ENCODE data around the gene HES7.
"Not testable (repeated sequence)": the region's sequence is repeated elsewhere in the genome, so short reads cannot be mapped to it uniquely, and the experiment has no call there.

HES7 gene

GRCh38 chr17:8123695-8124349, at the start of gene HES7:
Gene HES7, minus strand, starts transcription at chr17:8124106. Its CDS starts 22 bp downstream, at chr17:8124084.
- peaks cover 46 to 61% of the 10 kb centered on the region in 2 donors for H3K27me3 Mint-ChIP-seq
- DNase-seq (no peak), ATAC-seq (replicated peaks) (no peak)
- H3K9me3 Mint-ChIP-seq, result no peaks in the 10 kb centered on the region
- H3K27ac Mint-ChIP-seq, result peak within 1 kb of the TSS; percentile 100
- H3K36me3 Mint-ChIP-seq, result peaks cover 11 to 26% of the 10 kb centered on the region in 2 donors
- H3K4me3 Mint-ChIP-seq, result peak within 1 kb of the TSS; percentile 87 to 89
- peaks cover 60 to 76% of the 10 kb centered on the region in 2 donors for H3K4me1 Mint-ChIP-seq

DNA sequence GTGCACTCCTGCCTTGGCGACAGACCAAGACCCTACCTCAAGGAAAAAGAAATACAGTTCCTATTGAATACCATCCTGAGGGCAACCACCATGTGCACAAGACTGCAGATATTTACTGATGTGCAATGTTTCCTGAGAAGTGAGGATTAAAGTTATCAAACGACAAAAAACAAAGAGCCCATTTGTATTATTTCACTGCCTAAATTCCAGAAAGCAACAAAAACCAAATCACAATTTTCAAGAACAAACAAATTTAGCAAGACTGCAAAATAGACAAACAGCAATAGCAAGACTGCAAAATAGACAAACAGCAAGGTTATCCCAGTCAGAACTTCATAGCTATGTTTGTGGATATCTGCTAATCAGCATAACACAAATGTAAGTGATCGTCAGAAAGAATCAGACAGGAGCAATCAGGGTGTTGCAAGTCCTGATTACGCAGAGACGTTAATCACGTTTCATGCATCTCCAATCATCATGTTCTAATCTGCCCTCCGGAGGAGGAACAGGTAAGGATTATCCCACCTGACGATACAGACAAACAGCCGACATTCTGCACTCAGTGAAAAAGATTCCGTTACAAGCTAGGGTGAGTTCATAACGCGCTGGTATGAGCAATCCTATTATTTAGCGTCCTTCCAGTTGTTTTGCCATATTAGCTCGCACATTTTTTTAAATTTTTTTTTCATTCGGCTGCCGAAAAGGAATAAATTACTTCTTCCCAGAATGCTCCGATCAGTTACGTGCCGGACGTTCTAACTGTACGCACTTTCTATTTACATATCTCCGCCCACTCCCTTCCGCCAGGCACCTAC, 49.4 kb upstream of the HES7 start:
- Mint-ChIP-seq H3K9me3 (no peaks in the 10 kb centered on the region), H3K36me3 (peaks cover 0 to 3% of the 10 kb centered on the region in 2 donors), H3K4me3 (peak overlapping the region; percentile 82 to 93), H3K4me1 (peaks cover 29 to 45% of the 10 kb centered on the region in 2 donors), H3K27me3 (no peaks in the 10 kb centered on the region), H3K27ac (peak overlapping the region; percentile 100)
- ATAC-seq (replicated peaks) (peak; percentile 84 to 85), DNase-seq (peak; percentile 79)

GRCh38 chr17:8170186-8170585, 46.3 kb upstream of the HES7 start:
- DNase-seq; H3K36me3 Mint-ChIP-seq; ATAC-seq (replicated peaks); H3K27me3 Mint-ChIP-seq; H3K9me3 Mint-ChIP-seq; H3K4me3 Mint-ChIP-seq; H3K27ac Mint-ChIP-seq: not testable (repeated sequence)
- peaks cover 14 to 24% of the 10 kb centered on the region in 2 donors for H3K4me1 Mint-ChIP-seq

- no peak for DNase-seq
- no peaks in the 10 kb centered on the region for H3K27me3 Mint-ChIP-seq
- H3K4me1 Mint-ChIP-seq, result peaks cover 16 to 27% of the 10 kb centered on the region in 2 donors
- H3K4me3 Mint-ChIP-seq, result no peak overlapping the region
- H3K9me3 Mint-ChIP-seq, result no peaks in the 10 kb centered on the region
- H3K27ac Mint-ChIP-seq, result no peak overlapping the region
- no peak for ATAC-seq (replicated peaks)
- peaks cover 4% of the 10 kb centered on the region in 2 donors for H3K36me3 Mint-ChIP-seq
Observed at GRCh38 chr17:8167526-8167925, 43.6 kb upstream of the HES7 start.

DNA sequence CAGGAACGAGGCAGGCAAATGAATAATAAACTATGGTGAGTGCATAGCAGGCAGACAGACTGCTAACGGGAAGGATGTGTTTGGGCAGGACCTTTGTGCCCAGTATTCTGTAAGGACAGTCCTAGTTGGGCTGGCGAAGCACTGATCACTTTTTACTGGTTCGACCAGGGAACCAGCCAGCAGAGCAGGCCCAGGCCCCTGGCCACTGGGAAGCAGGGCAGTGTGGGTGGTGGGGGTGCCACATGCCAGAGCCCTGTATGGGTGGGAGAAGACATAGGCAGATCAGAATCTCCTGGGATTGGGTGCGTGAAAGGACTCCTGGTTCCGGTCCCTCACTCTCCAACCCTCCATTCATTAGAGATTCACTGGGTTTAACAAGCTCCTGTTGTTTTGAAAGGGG, 42.8 kb upstream of the HES7 start:
- peaks cover 19 to 32% of the 10 kb centered on the region in 2 donors for H3K4me1 Mint-ChIP-seq
- peaks cover 4% of the 10 kb centered on the region in 2 donors for H3K36me3 Mint-ChIP-seq
- no peak overlapping the region for H3K4me3 Mint-ChIP-seq
- ATAC-seq (replicated peaks) (no peak), DNase-seq (no peak)
- no peaks in the 10 kb centered on the region for H3K27me3 Mint-ChIP-seq
- no peak overlapping the region for H3K27ac Mint-ChIP-seq
- H3K9me3 Mint-ChIP-seq, result no peaks in the 10 kb centered on the region

DNA sequence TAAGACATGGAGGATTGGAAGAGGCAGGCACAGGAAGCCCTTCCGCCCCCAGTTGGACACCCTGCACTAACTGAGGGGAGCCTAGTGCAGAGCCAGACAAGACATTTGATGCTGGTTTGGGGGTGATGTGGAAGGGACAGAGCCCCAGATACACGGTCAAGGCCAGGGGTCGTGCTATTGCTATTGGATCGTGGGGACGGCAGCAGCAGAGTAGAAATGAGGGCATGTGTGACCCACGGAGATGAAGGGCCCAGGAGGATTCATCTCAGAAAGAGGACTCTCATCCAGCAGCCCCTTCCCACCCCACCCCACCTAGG, 40.9 kb upstream of the HES7 start:
- DNase-seq, result no peak

GRCh38 chr17:8163978-8164814, 40.3 kb upstream of the HES7 start:
- peak overlapping the region; percentile 94 to 95 for H3K4me3 Mint-ChIP-seq
- H3K36me3 Mint-ChIP-seq, result peaks cover 11 to 24% of the 10 kb centered on the region in 2 donors
- no peak for DNase-seq
- peaks cover 41 to 52% of the 10 kb centered on the region in 2 donors for H3K4me1 Mint-ChIP-seq
- no peaks in the 10 kb centered on the region for H3K27me3 Mint-ChIP-seq
- peak overlapping the region; percentile 73 for H3K27ac Mint-ChIP-seq
- H3K9me3 Mint-ChIP-seq, result no peaks in the 10 kb centered on the region
- ATAC-seq (replicated peaks), result peak; percentile 21 to 22

More for the DNA sequence above, 40.9 kb upstream of the HES7 start:
- Mint-ChIP-seq H3K27ac (peak overlapping the region; percentile 31), H3K36me3 (peaks cover 9 to 20% of the 10 kb centered on the region in 2 donors), H3K4me3 (no peak overlapping the region), H3K9me3 (no peaks in the 10 kb centered on the region), H3K27me3 (no peaks in the 10 kb centered on the region), H3K4me1 (peaks cover 37 to 47% of the 10 kb centered on the region in 2 donors)
- no peak for ATAC-seq (replicated peaks)

DNA sequence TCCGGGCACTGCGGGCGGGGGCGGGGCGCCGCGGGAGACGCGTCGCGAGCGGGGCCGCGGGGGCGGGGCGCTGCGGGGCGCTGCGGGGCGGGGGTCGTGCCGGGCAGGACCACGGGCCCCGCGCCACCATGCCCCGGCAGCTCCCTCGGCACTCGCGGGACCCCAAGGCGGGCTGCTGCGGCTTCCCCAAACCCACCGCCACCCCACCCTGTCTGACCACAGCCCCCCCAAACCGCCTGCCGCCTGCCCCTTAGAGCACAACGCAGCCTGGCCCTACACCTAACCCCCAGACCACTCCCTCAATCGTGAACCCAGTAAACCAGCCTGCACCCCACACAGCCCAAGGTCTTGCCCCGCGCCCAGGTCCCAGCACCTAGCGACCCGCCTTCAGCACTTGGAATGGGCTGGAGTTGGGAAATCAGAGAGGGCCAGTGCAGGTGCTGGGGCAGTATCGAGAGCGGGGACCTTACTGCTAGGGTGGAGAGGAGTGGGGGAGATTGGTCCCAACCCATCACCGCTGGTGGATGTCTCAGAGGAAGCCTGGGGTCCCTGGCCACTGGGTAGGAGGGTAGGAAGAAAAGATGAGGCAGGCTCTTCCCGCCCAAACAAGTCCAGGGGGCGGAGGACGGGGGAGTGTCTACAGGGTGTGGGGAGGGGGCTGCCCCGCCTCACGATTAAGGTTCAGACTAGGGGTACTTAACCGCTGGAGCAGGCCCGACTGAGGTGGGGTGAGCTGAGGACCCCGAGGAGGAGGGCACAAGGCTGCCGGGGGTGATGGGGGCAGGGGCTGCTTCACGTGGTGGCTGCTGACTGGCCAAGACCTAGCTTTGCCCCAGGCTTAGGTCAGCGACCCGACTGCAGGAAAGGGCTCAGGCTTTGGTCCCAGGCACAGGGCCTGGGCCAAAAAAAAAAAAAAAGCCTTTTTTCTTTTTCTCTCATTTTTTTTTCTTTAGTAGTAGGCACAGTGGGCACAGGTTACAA, 39.4 kb upstream of the HES7 start:
- ATAC-seq (replicated peaks) (peak; percentile 14 to 33), DNase-seq (no peak)
- Mint-ChIP-seq H3K36me3 (peaks cover 13 to 28% of the 10 kb centered on the region in 2 donors), H3K4me1 (peaks cover 46 to 59% of the 10 kb centered on the region in 2 donors), H3K4me3 (peak overlapping the region; percentile 94 to 95), H3K27ac (peak overlapping the region; percentile 98), H3K27me3 (no peaks in the 10 kb centered on the region), H3K9me3 (no peaks in the 10 kb centered on the region)

- peaks cover 13 to 28% of the 10 kb centered on the region in 2 donors for H3K36me3 Mint-ChIP-seq
- H3K4me3 Mint-ChIP-seq, result peak within 1 kb of the TSS; percentile 94 to 95
- ATAC-seq (replicated peaks) (peak; percentile 73 to 79), DNase-seq (peak; percentile 68)
- no peaks in the 10 kb centered on the region for H3K27me3 Mint-ChIP-seq
- H3K27ac Mint-ChIP-seq, result peak within 1 kb of the TSS; percentile 98
- no peaks in the 10 kb centered on the region for H3K9me3 Mint-ChIP-seq
- peaks cover 46 to 61% of the 10 kb centered on the region in 2 donors for H3K4me1 Mint-ChIP-seq
Observed at GRCh38 chr17:8162233-8162996, 38.5 kb upstream of the HES7 start, which contains the start of gene VAMP2. Gene VAMP2, minus strand, starts transcription at chr17:8162948. Its CDS starts 69 bp downstream, at chr17:8162879.

- H3K9me3 Mint-ChIP-seq, result no peaks in the 10 kb centered on the region
- peaks cover 13 to 28% of the 10 kb centered on the region in 2 donors for H3K36me3 Mint-ChIP-seq
- peak overlapping the region; percentile 84 to 89 for H3K4me3 Mint-ChIP-seq
- H3K27me3 Mint-ChIP-seq, result no peaks in the 10 kb centered on the region
- ATAC-seq (replicated peaks), result peak in 1 of 2 donors; percentile 1
- DNase-seq, result no peak
- peaks cover 46 to 61% of the 10 kb centered on the region in 2 donors for H3K4me1 Mint-ChIP-seq
- H3K27ac Mint-ChIP-seq, result peak overlapping the region; percentile 93
Observed at GRCh38 chr17:8161289-8162232, 37.7 kb upstream of the HES7 start.

DNA sequence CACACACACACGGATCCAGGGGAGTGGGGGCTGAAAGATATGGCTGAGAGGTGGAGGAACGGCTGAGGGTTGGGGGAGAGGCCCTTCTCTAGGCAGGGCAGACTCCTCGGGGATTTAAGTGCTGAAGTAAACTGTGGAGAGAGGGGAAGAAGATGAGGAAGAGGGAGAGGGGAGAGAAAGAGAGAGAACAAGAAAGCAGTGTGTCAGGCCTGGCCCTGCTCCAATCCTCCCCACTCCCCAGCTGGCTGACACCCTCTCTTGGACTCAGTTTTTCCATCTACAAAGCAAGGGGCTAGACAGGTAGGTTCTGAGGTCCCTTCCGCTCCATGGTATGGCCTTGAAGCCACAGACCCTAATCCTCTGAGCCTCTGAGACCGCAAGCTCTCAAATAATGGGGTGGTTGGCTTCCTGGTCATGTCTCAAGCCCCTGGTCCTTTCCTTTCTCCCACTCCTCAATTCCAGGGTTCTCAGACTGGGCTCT, 36.9 kb upstream of the HES7 start:
- DNase-seq, result no peak
- peaks cover 46 to 61% of the 10 kb centered on the region in 2 donors for H3K4me1 Mint-ChIP-seq
- H3K27me3 Mint-ChIP-seq, result no peaks in the 10 kb centered on the region
- H3K4me3 Mint-ChIP-seq, result peak overlapping the region; percentile 17 to 84
- no peak for ATAC-seq (replicated peaks)
- H3K36me3 Mint-ChIP-seq, result peaks cover 13 to 28% of the 10 kb centered on the region in 2 donors
- H3K27ac Mint-ChIP-seq, result peak overlapping the region; percentile 93
- no peaks in the 10 kb centered on the region for H3K9me3 Mint-ChIP-seq

DNA sequence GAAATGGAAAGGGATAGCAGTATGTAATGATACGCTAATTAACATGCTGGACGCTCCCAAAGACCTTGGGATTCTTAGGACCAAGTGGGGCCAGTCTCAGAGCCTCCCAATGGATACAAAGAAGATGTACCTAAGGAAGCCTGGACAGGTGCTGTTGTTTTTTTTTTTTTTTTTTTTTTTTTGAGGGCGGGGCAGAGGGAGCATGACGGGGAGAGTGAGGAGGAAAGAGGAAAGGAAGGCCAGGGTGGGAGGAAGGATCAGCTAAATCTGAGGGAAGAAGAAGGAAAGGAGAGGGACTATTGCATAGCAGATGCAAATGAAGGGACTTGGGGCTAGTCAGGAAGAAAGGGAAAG, 36.3 kb upstream of the HES7 start:
- no peaks in the 10 kb centered on the region for H3K9me3 Mint-ChIP-seq
- peak overlapping the region in 1 of 2 donors; percentile 46 for H3K4me3 Mint-ChIP-seq
- H3K4me1 Mint-ChIP-seq, result peaks cover 46 to 61% of the 10 kb centered on the region in 2 donors
- DNase-seq (no peak), ATAC-seq (replicated peaks) (no peak)
- H3K27me3 Mint-ChIP-seq, result no peaks in the 10 kb centered on the region
- peaks cover 13 to 28% of the 10 kb centered on the region in 2 donors for H3K36me3 Mint-ChIP-seq
- H3K27ac Mint-ChIP-seq, result peak overlapping the region; percentile 93
